Measurements from ENCODE around the gene DPPA3. TPM values are rescaled to one million over a fixed set of nuclear protein-coding genes. Genes with fewer than 3 reads are reported as not detected.
"Not testable (repeated sequence)": the region's sequence is repeated elsewhere in the genome, so short reads cannot be mapped to it uniquely, and the experiment has no call there.

DPPA3 gene
- total RNA-seq, 1 donor, result not detected

GRCh38 chr12:7668171-7668570 lies 43.1 kb upstream of the DPPA3 start:
- Histone ChIP-seq H3K9me3 (ENCODE audit: low read depth, low read length) (no peaks in the 10 kb centered on the region), H3K27ac (ENCODE audit: low read depth, low read length) (no peak overlapping the region), H3K27me3 (ENCODE audit: insufficient read depth, low read length) (no peaks in the 10 kb centered on the region), H3K4me2 (ENCODE audit: insufficient read depth, low read length) (no peak overlapping the region), H3K79me2 (ENCODE audit: insufficient read depth, low read length) (no peaks in the 10 kb centered on the region), H3K36me3 (ENCODE audit: insufficient read depth, low read length) (no peaks in the 10 kb centered on the region), H3K4me3 (ENCODE audit: insufficient read depth, low read length) (no peak overlapping the region), H2AFZ (ENCODE audit: low read length) (no peak overlapping the region), H3K4me1 (ENCODE audit: insufficient read depth, low read length) (no peaks in the 10 kb centered on the region), H4K20me1 (ENCODE audit: insufficient read depth, low read length) (no peaks in the 10 kb centered on the region)
- peak; percentile 21 for DNase-seq (ENCODE audit: insufficient read length, low spot score, missing footprints)
- TF ChIP-seq CTCF (IDR thresholded peaks at IDR 0.05; ENCODE audit: extremely low read depth, low read depth, low read length), result no peak

- H3K9me3 ChIP-seq (ENCODE audit: low read depth, low read length); H3K27ac ChIP-seq (ENCODE audit: low read depth, low read length); H2AFZ ChIP-seq (ENCODE audit: low read length); H3K4me2 ChIP-seq (ENCODE audit: insufficient read depth, low read length); H3K27me3 ChIP-seq (ENCODE audit: insufficient read depth, low read length); DNase-seq (ENCODE audit: insufficient read length, low spot score, missing footprints); H3K4me3 ChIP-seq (ENCODE audit: insufficient read depth, low read length); H3K79me2 ChIP-seq (ENCODE audit: insufficient read depth, low read length); H3K36me3 ChIP-seq (ENCODE audit: insufficient read depth, low read length); H4K20me1 ChIP-seq (ENCODE audit: insufficient read depth, low read length); H3K4me1 ChIP-seq (ENCODE audit: insufficient read depth, low read length): not testable (repeated sequence)
These were observed 35.8 kb upstream of the DPPA3 start for GRCh38 chr12:7675455-7675854.

- TF ChIP-seq CTCF (IDR thresholded peaks at IDR 0.05; ENCODE audit: extremely low read depth, low read depth, low read length), result peak; percentile 45
- H3K4me3 ChIP-seq (ENCODE audit: insufficient read depth, low read length); H3K36me3 ChIP-seq (ENCODE audit: insufficient read depth, low read length); H3K27me3 ChIP-seq (ENCODE audit: insufficient read depth, low read length); H3K4me2 ChIP-seq (ENCODE audit: insufficient read depth, low read length); H3K79me2 ChIP-seq (ENCODE audit: insufficient read depth, low read length); H3K4me1 ChIP-seq (ENCODE audit: insufficient read depth, low read length); H3K9me3 ChIP-seq (ENCODE audit: low read depth, low read length); H3K27ac ChIP-seq (ENCODE audit: low read depth, low read length); H4K20me1 ChIP-seq (ENCODE audit: insufficient read depth, low read length); H2AFZ ChIP-seq (ENCODE audit: low read length): not testable (repeated sequence)
- peak; percentile 88 for DNase-seq (ENCODE audit: insufficient read length, low spot score, missing footprints)
These were observed 33.8 kb upstream of the DPPA3 start for GRCh38 chr12:7677432-7677888.

GRCh38 chr12:7678744-7679143 lies 32.5 kb upstream of the DPPA3 start:
- H3K79me2 ChIP-seq (ENCODE audit: insufficient read depth, low read length), result no peaks in the 10 kb centered on the region
- H3K36me3 ChIP-seq (ENCODE audit: insufficient read depth, low read length), result no peaks in the 10 kb centered on the region
- no peak overlapping the region for H2AFZ ChIP-seq (ENCODE audit: low read length)
- no peak overlapping the region for H3K4me2 ChIP-seq (ENCODE audit: insufficient read depth, low read length)
- no peaks in the 10 kb centered on the region for H3K4me1 ChIP-seq (ENCODE audit: insufficient read depth, low read length)
- no peak overlapping the region for H3K27ac ChIP-seq (ENCODE audit: low read depth, low read length)
- no peaks in the 10 kb centered on the region for H3K27me3 ChIP-seq (ENCODE audit: insufficient read depth, low read length)
- TF ChIP-seq CTCF (IDR thresholded peaks at IDR 0.05; ENCODE audit: extremely low read depth, low read depth, low read length), result no peak
- DNase-seq (ENCODE audit: insufficient read length, low spot score, missing footprints), result no peak
- no peaks in the 10 kb centered on the region for H4K20me1 ChIP-seq (ENCODE audit: insufficient read depth, low read length)
- H3K4me3 ChIP-seq (ENCODE audit: insufficient read depth, low read length), result no peak overlapping the region
- no peaks in the 10 kb centered on the region for H3K9me3 ChIP-seq (ENCODE audit: low read depth, low read length)
